NCI-H524 (cell line): ENCODE measurements around the gene JDP2.

Experiments used
- DNase-seq, 2 experiments: peaks; one replicate each; lab custom pipeline; 2025; lab: John Stamatoyannopoulos, UW

JDP2 gene

DNA sequence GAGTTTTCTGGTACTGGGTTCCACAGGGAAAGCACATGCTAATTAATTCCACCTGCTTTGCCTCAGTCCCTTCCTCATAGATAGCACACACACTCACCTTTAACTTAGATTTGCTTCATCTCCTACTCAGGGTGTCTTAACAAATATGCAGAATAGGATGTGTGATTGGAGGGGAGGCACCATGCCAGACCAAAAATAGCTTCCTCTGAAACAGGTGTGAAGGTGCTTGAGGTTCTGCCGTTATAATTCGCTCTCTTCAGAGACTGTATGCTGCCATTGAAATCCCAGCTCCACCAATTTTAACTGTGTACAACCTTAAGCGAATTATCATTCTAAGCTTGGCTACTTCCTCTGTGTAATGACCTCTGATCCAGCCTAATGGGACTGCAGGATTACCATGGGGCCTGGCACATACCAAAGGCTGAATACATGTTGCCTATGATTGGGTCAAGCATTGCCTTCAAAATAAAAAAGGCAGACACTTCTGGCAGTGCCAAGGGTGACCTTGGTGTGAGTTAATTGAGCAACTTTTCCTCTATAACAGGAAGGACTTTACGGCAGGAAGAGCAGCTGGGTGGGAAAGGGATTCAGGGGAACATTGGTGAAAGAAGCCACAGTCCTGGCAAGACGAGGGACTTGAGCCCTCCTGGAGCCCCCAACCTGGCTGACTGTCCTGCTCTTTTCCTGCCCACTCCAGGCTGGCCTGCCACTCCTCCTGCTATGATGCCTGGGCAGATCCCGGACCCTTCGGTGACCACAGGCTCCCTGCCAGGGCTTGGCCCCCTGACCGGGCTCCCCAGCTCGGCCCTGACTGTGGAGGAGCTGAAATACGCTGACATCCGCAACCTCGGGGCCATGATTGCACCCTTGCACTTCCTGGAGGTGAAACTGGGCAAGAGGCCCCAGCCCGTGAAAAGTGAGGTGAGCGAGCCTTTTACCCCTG lies 9.7 kb downstream of the JDP2 start:
- peak in 1 of 2 experiments; percentile 12 for DNase-seq

DNA sequence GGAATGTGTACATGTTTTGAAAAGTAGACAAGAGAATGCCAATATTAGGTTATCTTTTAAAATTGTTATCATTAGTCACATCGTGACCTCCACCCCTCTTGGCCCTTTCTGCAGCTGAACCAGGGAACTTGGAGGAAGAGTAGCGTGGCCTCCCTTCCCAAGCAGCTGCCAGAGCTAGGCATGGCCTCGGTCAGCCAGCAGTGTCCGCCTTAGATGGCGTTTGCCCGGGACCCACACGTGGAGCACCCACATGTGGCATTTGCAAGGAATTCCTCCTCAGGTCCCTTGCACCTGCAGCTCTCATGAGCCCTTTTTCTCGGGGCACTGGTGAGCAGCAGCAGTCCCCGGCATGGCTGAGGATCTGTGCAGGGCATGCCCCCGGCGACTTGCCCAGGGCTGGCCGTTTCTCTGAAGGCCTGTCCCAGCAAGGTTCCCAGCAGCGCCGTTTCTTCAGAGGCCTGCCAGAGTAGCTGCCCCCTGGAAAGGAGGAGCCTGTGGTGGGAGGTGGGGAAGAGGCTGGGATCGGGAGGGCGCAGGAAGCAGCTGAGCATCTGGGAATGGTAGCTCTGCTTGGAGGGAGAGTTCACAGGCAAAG lies 10.8 kb downstream of the JDP2 start:
- no peak for DNase-seq

DNA sequence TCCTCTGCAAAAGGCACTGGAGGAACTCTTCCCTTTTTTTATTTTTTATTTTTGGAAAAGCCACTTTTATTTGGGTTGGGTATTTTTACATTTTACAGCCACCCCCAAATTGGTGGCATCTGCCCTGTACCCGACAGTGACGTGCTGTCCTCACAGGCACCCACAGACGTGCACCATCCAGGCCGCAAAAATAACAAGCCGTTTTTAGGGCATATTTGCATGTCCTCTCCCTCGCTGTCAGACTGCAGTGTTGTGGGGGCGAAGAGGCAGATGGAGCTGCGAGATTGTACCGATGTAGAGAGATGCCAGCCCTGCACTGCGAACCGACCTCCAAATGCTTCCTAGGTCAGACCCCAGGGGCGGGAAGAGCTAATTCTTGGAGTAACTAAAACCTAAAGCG lies 12.2 kb downstream of the JDP2 start:
- DNase-seq, result no peak

DNA sequence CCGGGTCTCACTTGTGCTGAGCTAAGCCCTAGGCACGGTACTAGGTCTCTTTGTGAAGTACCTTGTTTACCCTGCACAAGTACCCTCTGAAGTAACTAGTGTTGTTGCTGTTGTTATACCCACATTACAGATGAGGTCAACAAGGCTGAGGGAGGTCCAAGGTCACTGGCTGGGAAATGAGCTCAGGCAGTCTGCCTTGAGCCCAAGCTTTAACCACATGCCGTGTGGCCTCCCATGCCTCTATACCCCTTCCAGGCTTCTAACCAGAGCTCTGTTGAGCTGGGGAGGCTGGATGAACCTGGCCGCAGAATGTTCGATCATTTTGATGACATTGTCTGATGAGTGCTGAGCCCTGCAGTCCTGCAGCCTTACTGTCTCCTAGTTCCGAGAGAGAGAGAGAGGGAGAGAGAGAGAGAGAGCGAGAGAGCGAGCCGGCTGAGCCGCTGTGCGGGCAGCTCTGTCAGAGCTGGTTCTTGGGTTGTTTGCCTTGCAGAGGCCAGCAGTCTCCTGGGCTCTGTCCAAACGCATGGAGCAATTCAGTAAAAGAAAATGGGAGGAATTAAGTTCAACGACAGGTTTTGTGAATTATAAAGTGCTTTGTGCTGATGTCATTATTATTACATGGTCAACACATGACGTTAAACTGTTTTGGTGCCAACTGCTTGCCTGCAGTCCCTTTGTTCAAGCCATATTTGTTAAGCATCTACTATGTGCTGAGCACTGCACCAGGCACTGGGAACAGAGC lies 13.1 kb downstream of the JDP2 start:
- no peak for DNase-seq

DNA sequence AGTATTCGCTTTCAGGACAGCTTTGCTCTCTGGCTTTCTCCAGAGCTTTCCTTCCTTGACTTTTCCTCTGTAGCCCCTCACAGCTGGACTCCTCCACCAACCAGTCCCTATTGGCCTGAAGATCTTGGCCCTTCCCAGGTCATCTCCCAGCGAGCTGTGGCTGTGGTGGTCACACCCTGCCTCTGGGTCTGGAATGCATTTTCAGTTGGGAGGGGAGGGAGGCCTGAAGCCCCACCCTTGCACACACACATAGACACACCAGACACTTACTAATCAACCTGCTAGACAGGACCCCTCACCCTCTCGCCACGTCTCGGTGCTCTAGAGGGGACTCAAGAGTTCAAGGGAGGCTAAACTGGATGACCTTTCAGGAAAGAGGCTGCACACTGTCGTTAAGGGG lies 13.9 kb downstream of the JDP2 start:
- no peak for DNase-seq

GRCh38 chr14:75442166-75442565 lies 14.3 kb downstream of the JDP2 start:
- DNase-seq, result no peak

- no peak for DNase-seq
Measured at GRCh38 chr14:75442642-75443041, 14.8 kb downstream of the JDP2 start.

- no peak for DNase-seq
Measured at GRCh38 chr14:75443203-75443969, 15.6 kb downstream of the JDP2 start.

- no peak for DNase-seq
Measured at GRCh38 chr14:75445236-75445635, 17.4 kb downstream of the JDP2 start.

GRCh38 chr14:75445963-75446362 lies 18.1 kb downstream of the JDP2 start:
- no peak for DNase-seq

DNA sequence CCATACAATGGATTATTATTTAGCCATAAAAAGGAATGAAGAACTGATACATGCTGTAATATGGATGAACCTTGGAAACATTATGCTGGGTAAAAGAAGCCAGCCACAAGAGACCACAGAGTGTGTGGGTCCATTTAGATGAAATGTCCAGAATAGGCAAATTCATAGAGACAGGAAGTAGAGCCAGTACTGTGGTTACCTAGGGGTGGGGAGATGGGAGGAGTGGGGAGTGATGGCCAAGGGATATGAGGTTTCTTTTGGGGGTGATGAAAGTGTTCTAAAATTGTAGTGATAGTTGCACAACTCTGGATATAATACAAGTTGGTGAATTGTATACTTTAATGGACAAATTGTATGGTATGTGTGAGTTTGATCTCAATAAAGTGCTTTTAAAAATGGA lies 18.6 kb downstream of the JDP2 start:
- no peak for DNase-seq

- DNase-seq, result no peak
Measured at GRCh38 chr14:75448209-75448608, 20.4 kb downstream of the JDP2 start.

GRCh38 chr14:75449036-75449435 lies 21.2 kb downstream of the JDP2 start:
- DNase-seq, result no peak

- DNase-seq, result no peak
Measured at GRCh38 chr14:75449696-75450095, 21.9 kb downstream of the JDP2 start.

- DNase-seq, result no peak
Measured at GRCh38 chr14:75450381-75451276, 22.8 kb downstream of the JDP2 start.

DNA sequence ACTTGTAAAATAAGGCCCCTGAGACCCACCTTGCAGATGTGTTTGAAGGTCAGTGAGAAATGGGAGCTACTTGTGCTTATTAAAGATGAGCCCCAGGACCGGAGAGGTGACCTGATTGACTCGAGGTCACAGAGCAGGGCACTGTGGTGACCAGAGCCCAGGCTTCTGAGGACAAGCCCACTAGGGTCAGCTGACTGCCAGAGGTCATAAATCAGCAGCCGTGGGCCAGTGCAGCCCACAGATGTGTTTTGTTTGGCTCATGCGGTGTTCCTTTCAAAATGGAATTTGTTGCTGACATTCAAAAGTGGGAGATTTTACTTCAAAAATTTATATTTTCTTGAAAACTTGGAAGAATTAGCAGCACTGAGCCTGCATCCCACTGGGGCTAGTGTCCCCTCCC lies 24.5 kb downstream of the JDP2 start:
- no peak for DNase-seq

DNA sequence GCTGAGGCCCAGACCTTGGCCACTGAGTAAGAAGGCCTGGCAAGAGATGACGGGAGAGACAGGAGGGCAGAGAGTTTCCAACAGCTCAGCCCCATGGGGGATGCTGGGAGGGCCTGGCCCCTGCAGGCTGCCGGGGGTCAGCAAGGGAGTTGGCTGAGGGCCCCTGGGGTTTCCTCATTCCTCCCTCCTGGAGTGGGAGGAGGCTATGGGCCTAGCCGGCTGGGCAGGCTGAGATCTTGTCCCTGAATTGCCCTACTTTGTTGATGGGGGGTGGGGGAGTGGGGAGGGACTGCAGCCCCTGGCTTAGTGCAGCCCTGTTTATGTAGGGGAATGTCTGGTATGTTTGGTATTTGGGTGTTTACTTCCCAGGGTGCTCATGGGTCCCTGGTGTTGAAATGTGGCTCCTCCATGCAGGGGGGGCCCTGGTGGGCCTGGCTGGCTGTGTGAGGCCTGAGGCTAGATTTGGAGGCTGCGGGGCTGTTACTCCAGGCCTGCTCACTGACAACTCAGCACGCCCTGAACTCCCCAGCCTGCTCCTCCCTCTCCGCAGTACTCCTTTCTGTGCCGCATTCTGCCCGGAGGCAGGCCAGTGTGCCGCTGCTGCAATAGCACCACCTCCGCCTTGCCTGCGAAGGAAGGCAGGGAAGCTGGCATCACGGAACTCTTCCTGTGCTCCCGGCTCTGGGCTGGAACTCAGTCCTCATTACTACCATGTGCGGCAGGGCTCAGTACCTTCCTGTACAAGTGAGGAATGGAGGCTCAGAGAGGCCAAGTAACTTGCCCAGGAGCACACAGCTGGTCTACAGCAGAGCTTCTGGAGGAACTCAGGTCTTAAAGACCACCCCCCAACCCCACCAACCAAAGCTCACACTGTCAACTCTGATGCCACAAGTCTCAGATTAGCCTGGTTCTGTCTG lies 25.3 kb downstream of the JDP2 start:
- DNase-seq, result no peak

DNA sequence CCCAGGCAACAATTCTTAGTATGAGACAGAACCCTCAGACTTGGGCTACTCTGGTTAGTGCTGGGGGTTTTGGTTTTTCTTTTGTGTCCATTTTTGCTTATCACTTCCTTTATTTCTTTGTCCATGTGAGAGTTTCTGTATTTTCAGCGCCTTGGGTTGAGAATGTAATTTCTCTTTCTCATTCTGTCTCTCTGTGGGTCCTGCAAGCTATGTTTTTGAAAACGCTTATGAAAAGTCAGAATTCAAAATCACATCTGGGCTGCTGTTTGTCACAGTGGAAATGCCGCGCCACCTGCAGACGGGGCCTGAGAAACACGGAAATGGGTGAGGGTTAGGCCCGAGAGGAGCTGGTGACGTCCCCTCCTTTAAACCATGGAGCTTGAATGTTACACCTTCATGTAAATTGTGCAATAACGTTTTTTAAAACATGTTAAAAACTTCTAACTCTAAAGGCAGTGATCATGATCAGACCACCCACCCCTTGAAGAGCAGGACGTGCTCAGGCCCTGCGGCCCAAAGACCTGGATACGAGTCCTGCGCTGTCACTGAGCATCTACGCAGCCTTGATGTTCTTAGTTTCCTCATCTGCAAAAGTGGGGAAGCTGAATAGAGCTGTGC lies 26.1 kb downstream of the JDP2 start:
- no peak for DNase-seq

GRCh38 chr14:75454963-75455546 lies 27.2 kb downstream of the JDP2 start:
- DNase-seq, result no peak
